ENCODE results near the gene EREG. TPM values are rescaled to one million over a fixed set of nuclear protein-coding genes. Genes with fewer than 3 reads are reported as not detected.

Gene EREG
- total RNA-seq, 1 donor from 2014 or later, result 0.30 TPM

- Histone ChIP-seq H3K9ac (ENCODE audit: low read length) (no peak overlapping the region), H3K4me2 (ENCODE audit: low read length) (no peak overlapping the region), H4K20me1 (ENCODE audit: insufficient read depth, low read length) (no peaks in the 10 kb centered on the region), H3K9me3 (ENCODE audit: insufficient read depth, low read depth, low read length) (no peaks in the 10 kb centered on the region), H3K79me2 (ENCODE audit: insufficient read depth, low read length) (no peaks in the 10 kb centered on the region), H3K27ac (ENCODE audit: low read depth, low read length) (no peak overlapping the region), H3K27me3 (ENCODE audit: insufficient read depth, low read length) (no peaks in the 10 kb centered on the region), H3K4me1 (ENCODE audit: insufficient read depth, low read length) (peaks cover 4% of the 10 kb centered on the region), H2AFZ (ENCODE audit: low read depth, low read length) (no peak overlapping the region), H3K4me3 (ENCODE audit: insufficient read depth, low read depth, low read length) (no peak overlapping the region), H3K36me3 (ENCODE audit: insufficient read depth, low read length) (no peaks in the 10 kb centered on the region)
- FAIRE-seq (no peak), DNase-seq (ENCODE audit: low read depth) (peak; percentile 23)
- Mint-ChIP-seq H3K27ac (ENCODE audit: unreplicated experiment) (no peak overlapping the region), H3K4me3 (ENCODE audit: unreplicated experiment) (no peak overlapping the region), H3K9me3 (ENCODE audit: unreplicated experiment) (no peaks in the 10 kb centered on the region), H3K27me3 (ENCODE audit: low read depth, unreplicated experiment) (peaks cover 6% of the 10 kb centered on the region), H3K4me1 (ENCODE audit: low read depth, unreplicated experiment) (peaks cover 16% of the 10 kb centered on the region), H3K36me3 (ENCODE audit: low read depth, unreplicated experiment) (no peaks in the 10 kb centered on the region)
- TF ChIP-seq, protein P1, sequence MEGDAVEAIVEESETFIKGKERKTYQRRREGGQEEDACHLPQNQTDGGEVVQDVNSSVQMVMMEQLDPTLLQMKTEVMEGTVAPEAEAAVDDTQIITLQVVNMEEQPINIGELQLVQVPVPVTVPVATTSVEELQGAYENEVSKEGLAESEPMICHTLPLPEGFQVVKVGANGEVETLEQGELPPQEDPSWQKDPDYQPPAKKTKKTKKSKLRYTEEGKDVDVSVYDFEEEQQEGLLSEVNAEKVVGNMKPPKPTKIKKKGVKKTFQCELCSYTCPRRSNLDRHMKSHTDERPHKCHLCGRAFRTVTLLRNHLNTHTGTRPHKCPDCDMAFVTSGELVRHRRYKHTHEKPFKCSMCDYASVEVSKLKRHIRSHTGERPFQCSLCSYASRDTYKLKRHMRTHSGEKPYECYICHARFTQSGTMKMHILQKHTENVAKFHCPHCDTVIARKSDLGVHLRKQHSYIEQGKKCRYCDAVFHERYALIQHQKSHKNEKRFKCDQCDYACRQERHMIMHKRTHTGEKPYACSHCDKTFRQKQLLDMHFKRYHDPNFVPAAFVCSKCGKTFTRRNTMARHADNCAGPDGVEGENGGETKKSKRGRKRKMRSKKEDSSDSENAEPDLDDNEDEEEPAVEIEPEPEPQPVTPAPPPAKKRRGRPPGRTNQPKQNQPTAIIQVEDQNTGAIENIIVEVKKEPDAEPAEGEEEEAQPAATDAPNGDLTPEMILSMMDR (IDR thresholded peaks at IDR 0.05; ENCODE audit: insufficient read depth, low read depth, low read length), result no peak
- no peak for TF ChIP-seq EZH2 (IDR thresholded peaks at IDR 0.05; ENCODE audit: insufficient read depth, low read length)
These were observed 45.5 kb upstream of the EREG start for GRCh38 chr4:74319470-74319869.

DNA sequence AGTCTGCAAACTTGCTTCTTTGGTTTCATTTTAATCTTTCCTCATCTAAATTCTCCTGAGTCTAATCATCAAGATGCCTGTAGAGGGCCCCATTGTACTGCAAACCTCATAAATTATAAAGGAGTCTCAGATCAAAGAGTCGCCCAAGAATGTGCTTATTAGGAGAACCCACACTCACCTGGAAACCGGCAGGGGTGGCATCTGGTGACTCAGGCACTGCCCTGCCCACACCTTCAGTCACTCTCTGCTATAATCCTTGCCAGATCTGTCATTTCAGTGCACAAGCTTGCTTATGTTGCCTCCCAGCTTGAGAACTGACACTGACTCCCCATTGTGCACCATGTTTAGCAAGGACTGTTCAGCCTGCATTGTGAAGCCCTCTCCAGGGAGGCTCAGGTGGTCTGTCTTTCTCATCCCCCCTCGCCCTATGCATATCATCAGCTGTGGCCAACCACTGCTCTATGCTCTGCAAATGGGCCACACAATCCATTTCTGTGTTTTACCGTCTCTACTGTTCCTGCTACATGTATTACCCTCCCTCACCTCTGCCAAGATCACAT, 44.3 kb upstream of the EREG start:
- Histone ChIP-seq H3K27me3 (ENCODE audit: insufficient read depth, low read length) (no peaks in the 10 kb centered on the region), H3K9ac (ENCODE audit: low read length) (no peak overlapping the region), H3K9me3 (ENCODE audit: insufficient read depth, low read depth, low read length) (no peaks in the 10 kb centered on the region), H3K36me3 (ENCODE audit: insufficient read depth, low read length) (no peaks in the 10 kb centered on the region), H3K79me2 (ENCODE audit: insufficient read depth, low read length) (no peaks in the 10 kb centered on the region), H3K4me3 (ENCODE audit: insufficient read depth, low read depth, low read length) (no peak overlapping the region), H3K4me2 (ENCODE audit: low read length) (peak overlapping the region; percentile 52), H4K20me1 (ENCODE audit: insufficient read depth, low read length) (no peaks in the 10 kb centered on the region), H3K27ac (ENCODE audit: low read depth, low read length) (no peak overlapping the region), H2AFZ (ENCODE audit: low read depth, low read length) (peak overlapping the region; percentile 42), H3K4me1 (ENCODE audit: insufficient read depth, low read length) (peaks cover 4% of the 10 kb centered on the region)
- Mint-ChIP-seq H3K27me3 (ENCODE audit: low read depth, unreplicated experiment) (peaks cover 6% of the 10 kb centered on the region), H3K9me3 (ENCODE audit: unreplicated experiment) (no peaks in the 10 kb centered on the region), H3K4me1 (ENCODE audit: low read depth, unreplicated experiment) (peaks cover 14% of the 10 kb centered on the region), H3K27ac (ENCODE audit: unreplicated experiment) (no peak overlapping the region), H3K36me3 (ENCODE audit: low read depth, unreplicated experiment) (no peaks in the 10 kb centered on the region), H3K4me3 (ENCODE audit: unreplicated experiment) (no peak overlapping the region)
- DNase-seq (ENCODE audit: low read depth), result peak; percentile 30
- peak; percentile 54 for FAIRE-seq
- no peak for TF ChIP-seq EZH2 (IDR thresholded peaks at IDR 0.05; ENCODE audit: insufficient read depth, low read length)
- TF ChIP-seq, protein P1 (IDR thresholded peaks at IDR 0.05; ENCODE audit: insufficient read depth, low read depth, low read length), result peak; percentile 68

DNA sequence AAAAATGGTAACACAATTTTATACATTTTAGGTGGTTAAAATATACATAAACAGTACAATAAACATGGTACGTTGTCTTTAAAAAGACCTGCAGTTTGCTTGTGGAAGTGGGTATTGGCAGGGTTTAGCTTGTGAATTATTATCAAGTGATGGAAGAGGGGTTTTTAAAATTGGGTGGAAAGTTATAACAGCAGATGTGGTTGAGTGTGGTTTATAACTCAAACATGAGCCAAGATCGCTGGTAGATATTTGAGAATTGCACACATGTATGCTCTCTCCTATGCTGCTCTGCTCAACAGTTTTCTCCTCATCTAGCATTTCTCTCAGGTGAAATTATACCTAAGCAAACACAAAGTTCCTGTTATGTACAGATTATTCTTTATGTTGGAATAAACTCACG, 42.6 kb upstream of the EREG start:
- H3K27ac Mint-ChIP-seq (ENCODE audit: unreplicated experiment), result no peak overlapping the region
- peaks cover 4% of the 10 kb centered on the region for H3K4me1 ChIP-seq (ENCODE audit: insufficient read depth, low read length)
- H3K4me3 ChIP-seq (ENCODE audit: insufficient read depth, low read depth, low read length), result no peak overlapping the region
- no peaks in the 10 kb centered on the region for H3K36me3 ChIP-seq (ENCODE audit: insufficient read depth, low read length)
- no peaks in the 10 kb centered on the region for H3K79me2 ChIP-seq (ENCODE audit: insufficient read depth, low read length)
- no peak overlapping the region for H3K9ac ChIP-seq (ENCODE audit: low read length)
- FAIRE-seq (no peak), DNase-seq (ENCODE audit: low read depth) (no peak)
- H4K20me1 ChIP-seq (ENCODE audit: insufficient read depth, low read length), result no peaks in the 10 kb centered on the region
- no peaks in the 10 kb centered on the region for H3K9me3 Mint-ChIP-seq (ENCODE audit: unreplicated experiment)
- H3K4me1 Mint-ChIP-seq (ENCODE audit: low read depth, unreplicated experiment), result peaks cover 11% of the 10 kb centered on the region
- no peaks in the 10 kb centered on the region for H3K27me3 ChIP-seq (ENCODE audit: insufficient read depth, low read length)
- no peaks in the 10 kb centered on the region for H3K9me3 ChIP-seq (ENCODE audit: insufficient read depth, low read depth, low read length)
- no peak overlapping the region for H2AFZ ChIP-seq (ENCODE audit: low read depth, low read length)
- H3K4me2 ChIP-seq (ENCODE audit: low read length), result no peak overlapping the region
- H3K36me3 Mint-ChIP-seq (ENCODE audit: low read depth, unreplicated experiment), result no peaks in the 10 kb centered on the region
- TF ChIP-seq, protein P1 (IDR thresholded peaks at IDR 0.05; ENCODE audit: insufficient read depth, low read depth, low read length), result no peak
- no peak for TF ChIP-seq EZH2 (IDR thresholded peaks at IDR 0.05; ENCODE audit: insufficient read depth, low read length)
- H3K27ac ChIP-seq (ENCODE audit: low read depth, low read length), result no peak overlapping the region
- H3K27me3 Mint-ChIP-seq (ENCODE audit: low read depth, unreplicated experiment), result peaks cover 6% of the 10 kb centered on the region
- H3K4me3 Mint-ChIP-seq (ENCODE audit: unreplicated experiment), result no peak overlapping the region

Data from astrocyte (in vitro differentiated cells and primary cell).